Calu3 (cell line): ENCODE measurements around the gene BAD. TPM values are rescaled to one million over a fixed set of nuclear protein-coding genes. Genes with fewer than 3 reads are reported as not detected.

ENCODE experiments used
- BruUV-seq: library from RNA; stranded (reverse); fragments of 400-500 nt; replicated peaks from 2 replicates; lab custom pipeline; 2021; lab: Mats Ljungman, UMichigan
- CTCF ChIA-PET: fragments of 300-600 bp; sonication (Branson Sonifier 250); formaldehyde crosslinking; loops from one replicate; lab custom pipeline; 2022; ENCODE audit warnings: antibody characterized with exemption; lab: Charles Lee
- DNase-seq: peaks from one replicate; pipeline ENCODE4 v3.0.0; 2022
- H3K27ac Mint-ChIP-seq: one replicate; pipeline ENCODE4 v1.8.0; 2022; ENCODE audit warnings: mixed read lengths; ENCODE audit not compliant: unreplicated experiment
- H3K27me3 Mint-ChIP-seq: one replicate; pipeline ENCODE4 v1.8.0; 2022; ENCODE audit warnings: mixed read lengths; ENCODE audit not compliant: unreplicated experiment
- H3K36me3 Mint-ChIP-seq: one replicate; pipeline ENCODE4 v1.8.0; 2022; ENCODE audit warnings: mild to moderate bottlenecking, moderate library complexity, mixed read lengths; ENCODE audit not compliant: insufficient read depth, unreplicated experiment
- H3K4me1 Mint-ChIP-seq: one replicate; pipeline ENCODE4 v1.8.0; 2022; ENCODE audit warnings: mild to moderate bottlenecking, low read depth, mixed read lengths; ENCODE audit not compliant: unreplicated experiment
- H3K4me3 Mint-ChIP-seq: one replicate; pipeline ENCODE4 v1.8.0; 2022; ENCODE audit warnings: mild to moderate bottlenecking, low read depth, moderate library complexity, mixed read lengths; ENCODE audit not compliant: unreplicated experiment
- H3K9me3 Mint-ChIP-seq: one replicate; pipeline ENCODE4 v1.8.0; 2022; ENCODE audit warnings: low read depth, mixed read lengths; ENCODE audit not compliant: unreplicated experiment
- intact Hi-C: fragments of 100-400 bp; cut with micrococcal nuclease; formaldehyde crosslinking; loops from one replicate; pipeline ENCODE4 v1.10.0; 2022; ENCODE audit not compliant: unreplicated experiment
- total RNA-seq: library from RNA; stranded (reverse); gene quantifications from 2 replicates; pipeline ENCODE4 v1.2.3, GENCODE V29; 2022
- TF ChIP-seq, protein P1 (sequence below): fragments of 200-600 bp; IDR thresholded peaks from one replicate; pipeline ENCODE4 v1.8.0; 2022; ENCODE audit warnings: antibody characterized with exemption; ENCODE audit not compliant: unreplicated experiment

Gene BAD
- total RNA-seq, 1 experiment from 2014 or later, result 30.2 TPM

DNA sequence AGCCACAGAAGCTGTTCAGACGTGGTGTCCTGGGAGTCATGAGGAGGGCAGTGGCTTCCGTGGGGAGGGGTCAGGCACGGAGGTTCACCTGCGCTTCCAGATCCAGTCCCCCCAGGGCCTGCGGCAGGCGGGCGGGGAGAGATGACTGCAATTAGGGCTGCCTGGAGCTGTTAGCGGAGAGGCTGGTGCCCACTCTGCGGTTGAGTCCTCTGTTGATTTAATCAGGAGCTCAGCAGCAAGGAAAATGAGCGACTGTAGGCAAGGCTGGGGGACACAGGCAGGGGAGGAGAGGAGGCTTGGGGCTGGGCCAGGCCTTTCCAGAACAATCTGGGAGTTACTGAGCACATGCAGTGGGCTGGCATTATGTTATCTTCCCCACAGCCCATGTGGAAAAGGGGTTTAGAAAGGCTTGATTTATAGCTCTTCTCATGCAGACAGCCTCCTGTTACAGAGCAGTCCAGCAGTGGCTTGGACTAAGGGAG is 20.1 kb downstream of the BAD start:
- DNase-seq, result no peak
- Mint-ChIP-seq H3K4me3 (no peak overlapping the region), H3K4me1 (peaks cover 18% of the 10 kb centered on the region), H3K27ac (no peak overlapping the region), H3K9me3 (no peaks in the 10 kb centered on the region), H3K27me3 (no peaks in the 10 kb centered on the region), H3K36me3 (peaks cover 48% of the 10 kb centered on the region)
- BruUV-seq, result no TSS peak
- intact Hi-C loops, result no loop called here
- TF ChIP-seq, protein P1, sequence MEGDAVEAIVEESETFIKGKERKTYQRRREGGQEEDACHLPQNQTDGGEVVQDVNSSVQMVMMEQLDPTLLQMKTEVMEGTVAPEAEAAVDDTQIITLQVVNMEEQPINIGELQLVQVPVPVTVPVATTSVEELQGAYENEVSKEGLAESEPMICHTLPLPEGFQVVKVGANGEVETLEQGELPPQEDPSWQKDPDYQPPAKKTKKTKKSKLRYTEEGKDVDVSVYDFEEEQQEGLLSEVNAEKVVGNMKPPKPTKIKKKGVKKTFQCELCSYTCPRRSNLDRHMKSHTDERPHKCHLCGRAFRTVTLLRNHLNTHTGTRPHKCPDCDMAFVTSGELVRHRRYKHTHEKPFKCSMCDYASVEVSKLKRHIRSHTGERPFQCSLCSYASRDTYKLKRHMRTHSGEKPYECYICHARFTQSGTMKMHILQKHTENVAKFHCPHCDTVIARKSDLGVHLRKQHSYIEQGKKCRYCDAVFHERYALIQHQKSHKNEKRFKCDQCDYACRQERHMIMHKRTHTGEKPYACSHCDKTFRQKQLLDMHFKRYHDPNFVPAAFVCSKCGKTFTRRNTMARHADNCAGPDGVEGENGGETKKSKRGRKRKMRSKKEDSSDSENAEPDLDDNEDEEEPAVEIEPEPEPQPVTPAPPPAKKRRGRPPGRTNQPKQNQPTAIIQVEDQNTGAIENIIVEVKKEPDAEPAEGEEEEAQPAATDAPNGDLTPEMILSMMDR, result no peak
- CTCF ChIA-PET, result no interaction called here

DNA sequence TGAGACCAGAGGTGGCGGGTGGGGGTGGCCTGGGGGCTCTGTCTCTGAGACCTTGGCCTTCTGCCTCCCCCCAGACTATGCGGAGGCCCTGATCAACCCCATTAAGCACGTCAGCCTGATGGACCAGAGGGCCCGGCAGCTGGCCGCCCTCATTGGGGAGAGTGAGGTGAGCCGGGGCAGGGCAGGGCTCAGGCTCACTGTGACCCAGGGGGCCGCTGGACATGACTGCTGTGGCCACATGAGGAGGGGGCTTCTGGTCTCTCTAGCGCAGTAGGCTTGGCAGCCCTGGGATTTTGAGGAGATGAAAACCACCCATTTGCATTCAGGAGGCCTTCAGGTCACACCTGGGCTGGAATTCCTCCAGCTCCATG is 20.5 kb downstream of the BAD start:
- DNase-seq, result no peak
- no peak overlapping the region for H3K4me3 Mint-ChIP-seq
- no peak overlapping the region for H3K27ac Mint-ChIP-seq
- CTCF ChIA-PET, result no interaction called here
- intact Hi-C loops, result no loop called here
- H3K4me1 Mint-ChIP-seq, result peaks cover 13% of the 10 kb centered on the region
- no peaks in the 10 kb centered on the region for H3K27me3 Mint-ChIP-seq
- no TSS peak for BruUV-seq
- TF ChIP-seq, protein P1, result no peak
- H3K9me3 Mint-ChIP-seq, result no peaks in the 10 kb centered on the region
- peaks cover 48% of the 10 kb centered on the region for H3K36me3 Mint-ChIP-seq

DNA sequence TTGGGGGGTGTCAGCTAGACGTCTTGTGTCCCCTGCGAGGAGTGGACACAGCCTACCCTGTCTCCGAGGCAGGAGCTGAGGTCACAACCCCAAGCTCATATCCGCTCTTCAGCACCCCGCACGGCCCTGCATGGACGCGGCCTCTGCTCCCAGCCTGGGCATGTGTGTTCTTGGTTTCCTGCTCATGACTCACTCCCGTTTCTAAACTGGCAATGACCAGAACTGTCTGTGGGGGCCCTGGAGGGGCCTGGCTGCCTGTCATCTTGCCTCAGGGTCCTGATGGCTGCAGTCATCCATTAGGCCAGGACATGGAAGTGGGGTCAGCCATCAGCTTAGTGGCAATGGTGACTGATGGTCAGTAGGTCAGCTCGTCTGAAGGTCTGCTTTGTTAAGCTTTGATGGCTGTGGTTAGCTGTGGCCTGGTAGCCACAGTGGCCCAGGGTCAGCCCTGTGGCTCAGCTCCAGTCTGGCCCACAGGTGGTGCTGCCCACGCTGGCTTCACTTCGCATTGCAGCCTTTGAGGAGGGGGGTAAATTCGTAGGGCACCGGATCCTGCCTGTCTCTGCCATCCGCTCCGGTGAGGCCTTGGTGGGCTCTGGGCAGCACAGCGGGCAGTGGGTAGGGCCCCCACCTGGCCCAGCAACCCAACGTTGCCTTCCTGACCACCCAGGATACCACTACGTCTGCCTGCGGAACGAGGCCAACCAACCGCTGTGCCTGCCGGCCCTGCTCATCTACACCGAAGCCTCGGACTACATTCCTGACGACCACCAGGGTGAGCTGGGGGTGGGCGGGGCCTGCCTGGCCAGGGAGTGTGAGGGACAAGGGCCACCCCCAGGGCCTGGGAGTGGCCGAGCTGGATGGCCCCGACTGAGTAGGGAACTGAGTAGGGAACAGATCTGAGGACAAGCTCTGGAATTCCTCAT is 21.2 kb downstream of the BAD start:
- CTCF ChIA-PET, result interaction anchor here (1.0 kb wide), 1 partner anchor 41 kb away, joined by 3 read pairs; no protein-coding TSS in a partner anchor
- DNase-seq, result no peak
- no peak overlapping the region for H3K27ac Mint-ChIP-seq

DNA sequence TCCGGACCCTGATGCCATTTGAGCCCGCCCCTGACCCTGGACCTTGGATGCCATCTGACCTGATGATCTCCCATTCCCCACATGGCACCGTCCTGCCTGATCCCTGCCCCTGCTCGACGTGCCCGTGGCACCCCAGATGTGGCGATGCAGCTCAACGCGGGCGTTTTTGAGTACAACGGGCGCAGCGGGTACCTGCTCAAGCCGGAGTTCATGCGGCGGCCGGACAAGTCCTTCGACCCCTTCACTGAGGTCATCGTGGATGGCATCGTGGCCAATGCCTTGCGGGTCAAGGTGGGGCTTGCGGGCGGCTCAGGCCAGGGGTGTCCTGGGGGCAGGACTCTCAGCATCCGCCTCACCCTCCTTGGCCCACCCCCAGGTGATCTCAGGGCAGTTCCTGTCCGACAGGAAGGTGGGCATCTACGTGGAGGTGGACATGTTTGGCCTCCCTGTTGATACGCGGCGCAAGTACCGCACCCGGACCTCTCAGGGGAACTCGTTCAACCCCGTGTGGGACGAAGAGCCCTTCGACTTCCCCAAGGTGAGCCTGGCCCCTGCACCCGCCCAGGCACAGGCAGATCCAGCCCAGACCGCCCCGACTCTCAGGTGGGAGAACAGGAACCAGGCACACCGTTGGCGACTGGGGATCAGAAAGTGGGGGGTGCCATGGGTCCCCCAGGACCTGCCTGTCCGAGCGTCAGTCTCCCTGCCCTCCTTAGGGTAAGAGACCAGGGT is 22.0 kb downstream of the BAD start:
- no TSS peak for BruUV-seq
- Mint-ChIP-seq H3K27me3 (no peaks in the 10 kb centered on the region), H3K9me3 (no peaks in the 10 kb centered on the region), H3K4me1 (no peaks in the 10 kb centered on the region), H3K36me3 (peaks cover 39% of the 10 kb centered on the region), H3K4me3 (no peak overlapping the region), H3K27ac (no peak overlapping the region)
- TF ChIP-seq, protein P1, result no peak
- no peak for DNase-seq
- intact Hi-C loops, result no loop called here
- CTCF ChIA-PET, result interaction anchor here (1.0 kb wide), 1 partner anchor 41 kb away, joined by 3 read pairs; no protein-coding TSS in a partner anchor

More for the DNA sequence above, 21.2 kb downstream of the BAD start:
- Mint-ChIP-seq H3K4me1 (peaks cover 7% of the 10 kb centered on the region), H3K4me3 (no peak overlapping the region), H3K27me3 (no peaks in the 10 kb centered on the region), H3K9me3 (no peaks in the 10 kb centered on the region), H3K36me3 (peaks cover 44% of the 10 kb centered on the region)
- TF ChIP-seq, protein P1, result no peak
- intact Hi-C loops, result no loop called here
- no TSS peak for BruUV-seq
